Nephron progenitor cell (in vitro differentiated cells): ENCODE results near the gene NFASC.

Experiments used
- DNase-seq: peaks from one replicate; pipeline ENCODE4 v3.0.0; 2021
- H3K27ac Mint-ChIP-seq: 2 replicates; pipeline ENCODE4 v1.8.0; 2021; ENCODE audit warnings: mild to moderate bottlenecking, moderate library complexity, mixed read lengths
- H3K27me3 Mint-ChIP-seq: 2 replicates; pipeline ENCODE4 v1.8.0; 2021; ENCODE audit warnings: mild to moderate bottlenecking, low read depth, mixed read lengths; ENCODE audit not compliant: poor library complexity
- H3K36me3 Mint-ChIP-seq: 2 replicates; pipeline ENCODE4 v1.8.0; 2021; ENCODE audit warnings: low read depth, mixed read lengths
- H3K4me1 Mint-ChIP-seq: 2 replicates; pipeline ENCODE4 v1.8.0; 2021; ENCODE audit warnings: mixed read lengths
- H3K4me3 Mint-ChIP-seq: 2 replicates; pipeline ENCODE4 v1.8.0; 2021; ENCODE audit warnings: mild to moderate bottlenecking, moderate library complexity, mixed read lengths
- H3K9me3 Mint-ChIP-seq: 2 replicates; pipeline ENCODE4 v1.8.0; 2021; ENCODE audit warnings: mild to moderate bottlenecking, moderate library complexity, mixed read lengths
- CTCF ChIP-seq: fragments of 200-600 bp; sonication (generic); IDR thresholded peaks from 2 replicates; pipeline ENCODE4 v1.5.0; 2021; ENCODE audit warnings: antibody characterized with exemption

The NFASC gene

GRCh38 chr1:205020466-205020865 lies 149.8 kb downstream of the NFASC start:
- DNase-seq = no peak
- H3K4me1 Mint-ChIP-seq = peaks cover 26% of the 10 kb centered on the region
- no peak for TF ChIP-seq CTCF

GRCh38 chr1:205024679-205025078 lies 154.0 kb downstream of the NFASC start:
- Mint-ChIP-seq H3K36me3 (no peaks in the 10 kb centered on the region), H3K27me3 (peaks cover 60% of the 10 kb centered on the region), H3K27ac (no peak overlapping the region), H3K4me3 (no peak overlapping the region), H3K9me3 (no peaks in the 10 kb centered on the region), H3K4me1 (peaks cover 57% of the 10 kb centered on the region)
- TF ChIP-seq CTCF = no peak
- DNase-seq = no peak

More at GRCh38 chr1:205020466-205020865, 149.8 kb downstream of the NFASC start:
- no peak overlapping the region for H3K27ac Mint-ChIP-seq
- H3K4me3 Mint-ChIP-seq = no peak overlapping the region
- H3K9me3 Mint-ChIP-seq = no peaks in the 10 kb centered on the region
- no peaks in the 10 kb centered on the region for H3K36me3 Mint-ChIP-seq
- H3K27me3 Mint-ChIP-seq = peaks cover 76% of the 10 kb centered on the region

- H3K4me1 Mint-ChIP-seq = peaks cover 63% of the 10 kb centered on the region
- H3K4me3 Mint-ChIP-seq = no peak overlapping the region
- TF ChIP-seq CTCF = no peak
- H3K9me3 Mint-ChIP-seq = no peaks in the 10 kb centered on the region
- DNase-seq = no peak
- no peaks in the 10 kb centered on the region for H3K36me3 Mint-ChIP-seq
- H3K27me3 Mint-ChIP-seq = peaks cover 54% of the 10 kb centered on the region
- H3K27ac Mint-ChIP-seq = no peak overlapping the region
These were observed 154.6 kb downstream of the NFASC start for GRCh38 chr1:205025239-205025638.

GRCh38 chr1:205026181-205026580 lies 155.5 kb downstream of the NFASC start:
- Mint-ChIP-seq H3K4me3 (no peak overlapping the region), H3K27me3 (peaks cover 48% of the 10 kb centered on the region), H3K27ac (no peak overlapping the region), H3K9me3 (no peaks in the 10 kb centered on the region), H3K36me3 (no peaks in the 10 kb centered on the region), H3K4me1 (peaks cover 70% of the 10 kb centered on the region)
- no peak for TF ChIP-seq CTCF
- DNase-seq = no peak

GRCh38 chr1:205028390-205028789 lies 157.7 kb downstream of the NFASC start:
- Mint-ChIP-seq H3K27ac (no peak overlapping the region), H3K4me3 (no peak overlapping the region), H3K4me1 (peaks cover 77% of the 10 kb centered on the region), H3K9me3 (no peaks in the 10 kb centered on the region), H3K36me3 (no peaks in the 10 kb centered on the region), H3K27me3 (peaks cover 39% of the 10 kb centered on the region)
- TF ChIP-seq CTCF = no peak
- DNase-seq = no peak

GRCh38 chr1:205028924-205029323 lies 158.3 kb downstream of the NFASC start:
- no peak for DNase-seq
- Mint-ChIP-seq H3K27me3 (peaks cover 39% of the 10 kb centered on the region), H3K36me3 (no peaks in the 10 kb centered on the region), H3K4me1 (peaks cover 77% of the 10 kb centered on the region), H3K4me3 (peak overlapping the region; percentile 37), H3K27ac (no peak overlapping the region), H3K9me3 (no peaks in the 10 kb centered on the region)
- no peak for TF ChIP-seq CTCF
